Trophoblast cell (in vitro differentiated cells and primary cell): Measurements from ENCODE around the gene DESI1.
"Not testable (repeated sequence)": the region's sequence is repeated elsewhere in the genome, so short reads cannot be mapped to it uniquely, and the experiment has no call there.

Source experiments
- DNase-seq, 2 donors: peaks; one replicate each; pipeline ENCODE4 v3.0.0-alpha.2; 2016
- H2AFZ ChIP-seq: 2 replicates; pipeline ENCODE4 v1.6.1; 2013; ENCODE audit warnings: low read length, moderate library complexity, mild to moderate bottlenecking; ENCODE audit not compliant: insufficient read depth, poor library complexity
- H2AK5ac ChIP-seq: 2 replicates; pipeline ENCODE4 v1.6.1; 2013; ENCODE audit warnings: mild to moderate bottlenecking, low read length
- H2BK120ac ChIP-seq: 2 replicates; pipeline ENCODE4 v1.6.1; 2013; ENCODE audit warnings: low read length, mild to moderate bottlenecking, moderate library complexity; ENCODE audit not compliant: insufficient read depth, poor library complexity
- H2BK12ac ChIP-seq: 2 replicates; pipeline ENCODE4 v1.6.1; 2013; ENCODE audit warnings: mild to moderate bottlenecking, low read length, moderate library complexity
- H2BK5ac ChIP-seq: 2 replicates; pipeline ENCODE4 v1.6.1; 2013; ENCODE audit warnings: low read length, low read depth, moderate library complexity, mild to moderate bottlenecking; ENCODE audit not compliant: poor library complexity
- H3K14ac ChIP-seq: 2 replicates; pipeline ENCODE4 v1.6.1; 2013; ENCODE audit warnings: mild to moderate bottlenecking, low read length
- H3K18ac ChIP-seq: 2 replicates; pipeline ENCODE4 v1.6.1; 2013; ENCODE audit warnings: mild to moderate bottlenecking, low read length
- H3K23ac ChIP-seq: 2 replicates; pipeline ENCODE4 v1.6.1; 2013; ENCODE audit warnings: low read length
- H3K27ac ChIP-seq: 2 replicates; pipeline ENCODE4 v1.5.1; 2013; ENCODE audit warnings: low read depth, mild to moderate bottlenecking, inconsistent platforms, low read length, moderate library complexity
- H3K27me3 ChIP-seq: 2 replicates; pipeline ENCODE4 v1.6.1; 2013; ENCODE audit warnings: inconsistent platforms, mild to moderate bottlenecking, low read length, moderate library complexity; ENCODE audit not compliant: insufficient read depth
- H3K36me3 ChIP-seq, 2 experiments: 1 replicate in 1 of 2; 2 replicates in 1 of 2; pipeline ENCODE4 v1.6.1; 2013; ENCODE audit warnings: low read length in 2 of 2, mild to moderate bottlenecking in 2 of 2, moderate library complexity in 1 of 2; ENCODE audit not compliant: insufficient read depth in 2 of 2, control insufficient read depth in 1 of 2
- H3K4ac ChIP-seq: 2 replicates; pipeline ENCODE4 v1.6.1; 2013; ENCODE audit warnings: low read depth, mild to moderate bottlenecking, low read length, moderate library complexity
- H3K4me1 ChIP-seq, 2 experiments: 1 replicate in 1 of 2; 2 replicates in 1 of 2; pipeline ENCODE4 v1.6.1; 2013; ENCODE audit warnings: low read length in 2 of 2, mild to moderate bottlenecking in 2 of 2, moderate library complexity in 1 of 2; ENCODE audit not compliant: insufficient read depth in 2 of 2, control insufficient read depth in 1 of 2
- H3K4me2 ChIP-seq: 2 replicates; pipeline ENCODE4 v1.6.1; 2013; ENCODE audit warnings: inconsistent platforms, mild to moderate bottlenecking, low read length, moderate library complexity
- H3K4me3 ChIP-seq: 2 replicates; pipeline ENCODE4 v1.5.1; 2013; ENCODE audit warnings: mild to moderate bottlenecking, low read depth, low read length, inconsistent platforms
- H3K79me1 ChIP-seq: one replicate; pipeline ENCODE4 v1.6.1; 2013; ENCODE audit warnings: low read length
- H3K79me2 ChIP-seq: 2 replicates; pipeline ENCODE4 v1.6.1; 2013; ENCODE audit warnings: low read length, mild to moderate bottlenecking; ENCODE audit not compliant: control insufficient read depth, insufficient read depth, poor library complexity
- H3K9ac ChIP-seq: 2 replicates; pipeline ENCODE4 v1.6.1; 2013; ENCODE audit warnings: mild to moderate bottlenecking, low read length
- H3K9me3 ChIP-seq: 2 replicates; pipeline ENCODE4 v1.6.1; 2013; ENCODE audit warnings: low read depth, mild to moderate bottlenecking, control low read depth, inconsistent platforms, low read length; ENCODE audit not compliant: insufficient read depth
- H4K12ac ChIP-seq: 2 replicates; pipeline ENCODE4 v1.6.1; 2013; ENCODE audit warnings: low read depth, mild to moderate bottlenecking, low read length, moderate library complexity
- H4K8ac ChIP-seq: 2 replicates; pipeline ENCODE4 v1.6.1; 2013; ENCODE audit warnings: low read depth, mild to moderate bottlenecking, low read length, moderate library complexity
- H4K91ac ChIP-seq: one replicate; pipeline ENCODE4 v1.6.1; 2013; ENCODE audit warnings: low read depth, mild to moderate bottlenecking, low read length, moderate library complexity
- WGBS: extraction: QIAGEN DNeasy Blood & Tissue Kit; methylation state at CpG from one replicate; pipeline ENCODE4 v1.1.7; 2013; ENCODE audit warnings: missing lambda C conversion rate; ENCODE audit not compliant: insufficient read length, insufficient coverage; ENCODE audit errors: extremely low coverage; 5-methylcytosine and 5-hydroxymethylcytosine counted together

The DESI1 gene

GRCh38 chr22:41631615-41632014, 10.8 kb upstream of the DESI1 start:
- not testable (repeated sequence) for H4K12ac ChIP-seq, H3K27me3 ChIP-seq, H4K91ac ChIP-seq, H3K9ac ChIP-seq, H3K4ac ChIP-seq, H2AFZ ChIP-seq, H3K4me2 ChIP-seq, H2BK5ac ChIP-seq, H3K27ac ChIP-seq, H3K79me1 ChIP-seq, DNase-seq, H3K18ac ChIP-seq, H3K9me3 ChIP-seq, H4K8ac ChIP-seq, H2BK120ac ChIP-seq, H3K79me2 ChIP-seq, H3K14ac ChIP-seq, H2BK12ac ChIP-seq, H3K4me3 ChIP-seq, H3K4me1 ChIP-seq, H3K23ac ChIP-seq, H2AK5ac ChIP-seq
- H3K36me3 ChIP-seq, result peaks cover 58 to 61% of the 10 kb centered on the region in 2 experiments
- no CpG with 5 or more reads among the region's 23 CpGs for WGBS

DNA sequence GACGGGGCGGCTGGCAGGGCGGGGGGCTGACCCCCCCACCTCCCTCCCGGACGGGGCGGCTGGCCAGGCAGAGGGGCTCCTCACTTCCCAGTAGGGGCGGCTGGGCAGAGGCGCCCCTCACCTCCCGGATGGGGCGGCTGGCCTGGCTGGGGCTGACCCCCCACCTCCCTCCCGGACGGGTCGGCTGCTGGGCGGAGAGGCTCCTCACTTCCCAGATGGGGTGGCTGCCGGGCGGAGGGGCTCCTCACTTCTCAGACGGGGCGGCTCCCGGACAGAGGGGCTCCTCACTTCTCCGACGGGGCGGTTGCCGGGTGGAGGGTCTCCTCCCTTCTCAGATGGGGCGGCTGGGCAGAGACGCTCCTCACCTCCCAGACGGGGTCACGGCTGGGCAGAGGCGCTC, 10.3 kb upstream of the DESI1 start:
- peaks cover 56 to 58% of the 10 kb centered on the region in 2 experiments for H3K36me3 ChIP-seq
- not testable (repeated sequence) for H3K18ac ChIP-seq, H3K23ac ChIP-seq, H3K9ac ChIP-seq, H3K4me1 ChIP-seq, H3K27me3 ChIP-seq, H4K12ac ChIP-seq, H3K79me2 ChIP-seq, H2BK12ac ChIP-seq, H3K79me1 ChIP-seq, H3K9me3 ChIP-seq, H3K4ac ChIP-seq, H2BK5ac ChIP-seq, H3K4me3 ChIP-seq, H2BK120ac ChIP-seq, H3K14ac ChIP-seq, H4K91ac ChIP-seq, H4K8ac ChIP-seq, H2AFZ ChIP-seq, H3K4me2 ChIP-seq, H3K27ac ChIP-seq, DNase-seq, H2AK5ac ChIP-seq
- no CpG with 5 or more reads among the region's 28 CpGs for WGBS

- H3K9ac ChIP-seq, result no peak overlapping the region
- no peak overlapping the region for H2BK12ac ChIP-seq
- H3K4me1 ChIP-seq, result peaks cover 2 to 5% of the 10 kb centered on the region in 2 experiments
- H2AK5ac ChIP-seq, result no peak overlapping the region
- H4K91ac ChIP-seq, result no peak overlapping the region
- H3K4ac ChIP-seq, result no peak overlapping the region
- DNase-seq, result no peak
- no peak overlapping the region for H4K8ac ChIP-seq
- no peak overlapping the region for H2BK120ac ChIP-seq
- no peak overlapping the region for H3K23ac ChIP-seq
- no CpG with 5 or more reads among the region's 7 CpGs for WGBS
- no peak overlapping the region for H4K12ac ChIP-seq
- H2BK5ac ChIP-seq, result no peak overlapping the region
- H3K27me3 ChIP-seq, result no peaks in the 10 kb centered on the region
- H3K36me3 ChIP-seq, result peaks cover 48 to 52% of the 10 kb centered on the region in 2 experiments
- no peak overlapping the region for H2AFZ ChIP-seq
- no peak overlapping the region for H3K27ac ChIP-seq
- no peak overlapping the region for H3K14ac ChIP-seq
- no peaks in the 10 kb centered on the region for H3K9me3 ChIP-seq
- no peak overlapping the region for H3K4me2 ChIP-seq
- H3K18ac ChIP-seq, result no peak overlapping the region
- peaks cover 6% of the 10 kb centered on the region for H3K79me1 ChIP-seq
- H3K79me2 ChIP-seq, result peaks cover 4% of the 10 kb centered on the region
- no peak overlapping the region for H3K4me3 ChIP-seq
These were observed 4.7 kb upstream of the DESI1 start for GRCh38 chr22:41625577-41625976.

- peak overlapping the region; percentile 68 for H3K4ac ChIP-seq
- no CpG with 5 or more reads among the region's 8 CpGs for WGBS
- H3K4me1 ChIP-seq, result peaks cover 2 to 5% of the 10 kb centered on the region in 2 experiments
- H3K79me1 ChIP-seq, result peaks cover 9% of the 10 kb centered on the region
- no peaks in the 10 kb centered on the region for H3K9me3 ChIP-seq
- peak overlapping the region; percentile 8 for H3K14ac ChIP-seq
- peak overlapping the region; percentile 92 for H3K4me3 ChIP-seq
- H4K8ac ChIP-seq, result no peak overlapping the region
- H3K9ac ChIP-seq, result peak overlapping the region; percentile 86
- H3K23ac ChIP-seq, result no peak overlapping the region
- no peak overlapping the region for H2BK5ac ChIP-seq
- no peak overlapping the region for H3K18ac ChIP-seq
- H3K27me3 ChIP-seq, result no peaks in the 10 kb centered on the region
- H3K36me3 ChIP-seq, result peaks cover 26 to 27% of the 10 kb centered on the region in 2 experiments
- no peak overlapping the region for H2AK5ac ChIP-seq
- no peak overlapping the region for H4K12ac ChIP-seq
- no peak overlapping the region for H3K27ac ChIP-seq
- no peak overlapping the region for H2AFZ ChIP-seq
- H3K79me2 ChIP-seq, result peaks cover 7% of the 10 kb centered on the region
- no peak overlapping the region for H4K91ac ChIP-seq
- H2BK120ac ChIP-seq, result no peak overlapping the region
- H3K4me2 ChIP-seq, result peak overlapping the region; percentile 79
- no peak overlapping the region for H2BK12ac ChIP-seq
- DNase-seq, result no peak
These were observed 1.0 kb upstream of the DESI1 start for GRCh38 chr22:41621911-41622179.
